ENCODE results near the gene PRKCD.

GRCh38 chr3:53218131-53218530 lies 57.1 kb downstream of the PRKCD start:
- TF ChIP-seq POLR2A (IDR thresholded peaks at IDR 0.05; ENCODE audit: extremely low read depth, insufficient read length), result no peak
- TF ChIP-seq, protein P1, sequence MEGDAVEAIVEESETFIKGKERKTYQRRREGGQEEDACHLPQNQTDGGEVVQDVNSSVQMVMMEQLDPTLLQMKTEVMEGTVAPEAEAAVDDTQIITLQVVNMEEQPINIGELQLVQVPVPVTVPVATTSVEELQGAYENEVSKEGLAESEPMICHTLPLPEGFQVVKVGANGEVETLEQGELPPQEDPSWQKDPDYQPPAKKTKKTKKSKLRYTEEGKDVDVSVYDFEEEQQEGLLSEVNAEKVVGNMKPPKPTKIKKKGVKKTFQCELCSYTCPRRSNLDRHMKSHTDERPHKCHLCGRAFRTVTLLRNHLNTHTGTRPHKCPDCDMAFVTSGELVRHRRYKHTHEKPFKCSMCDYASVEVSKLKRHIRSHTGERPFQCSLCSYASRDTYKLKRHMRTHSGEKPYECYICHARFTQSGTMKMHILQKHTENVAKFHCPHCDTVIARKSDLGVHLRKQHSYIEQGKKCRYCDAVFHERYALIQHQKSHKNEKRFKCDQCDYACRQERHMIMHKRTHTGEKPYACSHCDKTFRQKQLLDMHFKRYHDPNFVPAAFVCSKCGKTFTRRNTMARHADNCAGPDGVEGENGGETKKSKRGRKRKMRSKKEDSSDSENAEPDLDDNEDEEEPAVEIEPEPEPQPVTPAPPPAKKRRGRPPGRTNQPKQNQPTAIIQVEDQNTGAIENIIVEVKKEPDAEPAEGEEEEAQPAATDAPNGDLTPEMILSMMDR (IDR thresholded peaks at IDR 0.05; ENCODE audit: low read depth, low read length), result no peak

All from NB4 (cell line).